Measurements from ENCODE around the gene SULT2A1.
A peak's percentile ranks its signal among the peaks of the same experiment; 100 is the strongest.
"Not testable (repeated sequence)": the region's sequence is repeated elsewhere in the genome, so short reads cannot be mapped to it uniquely, and the experiment has no call there.

SULT2A1 gene, protein sequence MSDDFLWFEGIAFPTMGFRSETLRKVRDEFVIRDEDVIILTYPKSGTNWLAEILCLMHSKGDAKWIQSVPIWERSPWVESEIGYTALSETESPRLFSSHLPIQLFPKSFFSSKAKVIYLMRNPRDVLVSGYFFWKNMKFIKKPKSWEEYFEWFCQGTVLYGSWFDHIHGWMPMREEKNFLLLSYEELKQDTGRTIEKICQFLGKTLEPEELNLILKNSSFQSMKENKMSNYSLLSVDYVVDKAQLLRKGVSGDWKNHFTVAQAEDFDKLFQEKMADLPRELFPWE

DNA sequence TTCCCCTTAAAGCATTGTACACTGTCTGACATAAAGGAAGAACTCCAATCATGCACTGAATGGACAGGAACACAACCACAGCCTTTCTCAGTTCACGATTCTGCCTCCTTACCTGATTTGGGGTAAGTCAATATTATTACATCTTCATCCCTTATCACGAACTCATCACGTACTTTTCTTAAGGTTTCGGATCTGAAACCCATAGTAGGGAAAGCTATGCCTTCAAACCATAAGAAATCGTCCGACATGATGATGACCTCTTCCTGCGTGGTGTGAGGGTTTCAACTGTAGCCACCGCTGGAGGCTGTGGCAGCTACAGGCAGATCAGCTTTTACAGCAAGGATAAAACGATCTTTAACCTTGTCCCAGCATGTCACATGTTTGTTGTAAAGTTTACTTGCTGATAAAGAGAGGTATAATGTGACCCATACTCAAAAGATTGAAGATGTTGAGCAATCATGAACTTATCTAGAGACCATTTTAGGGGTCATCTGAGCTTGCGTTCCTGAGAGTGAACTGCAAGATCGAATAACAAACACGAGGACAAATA lies at the start of gene SULT2A1:
Gene SULT2A1, minus strand, starts transcription at position 306 of the 550 bp plus-strand sequence. Its CDS starts 58 bp downstream, at position 248.
- no peak for DNase-seq

DNA sequence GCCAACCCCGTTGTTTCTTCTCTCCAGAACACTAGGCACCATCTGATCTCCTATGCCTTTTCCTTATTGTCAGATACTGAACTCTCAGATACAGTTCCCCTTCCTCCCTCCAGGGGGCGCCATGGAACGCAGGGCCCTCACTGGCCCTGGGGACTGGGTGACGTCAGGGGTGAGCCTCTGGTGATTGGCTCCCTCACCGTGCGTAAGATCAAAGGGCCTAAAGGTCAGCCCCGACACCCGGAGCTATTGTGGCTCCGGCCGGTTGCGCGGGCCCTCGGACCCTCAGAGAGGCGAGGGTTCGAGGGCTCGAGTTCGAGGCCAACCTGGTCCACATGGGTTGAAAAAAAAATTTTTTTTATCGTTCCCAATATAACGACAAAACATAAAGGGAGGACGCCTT lies 42.5 kb upstream of the SULT2A1 start:
- DNase-seq, result not testable (repeated sequence)

DNA sequence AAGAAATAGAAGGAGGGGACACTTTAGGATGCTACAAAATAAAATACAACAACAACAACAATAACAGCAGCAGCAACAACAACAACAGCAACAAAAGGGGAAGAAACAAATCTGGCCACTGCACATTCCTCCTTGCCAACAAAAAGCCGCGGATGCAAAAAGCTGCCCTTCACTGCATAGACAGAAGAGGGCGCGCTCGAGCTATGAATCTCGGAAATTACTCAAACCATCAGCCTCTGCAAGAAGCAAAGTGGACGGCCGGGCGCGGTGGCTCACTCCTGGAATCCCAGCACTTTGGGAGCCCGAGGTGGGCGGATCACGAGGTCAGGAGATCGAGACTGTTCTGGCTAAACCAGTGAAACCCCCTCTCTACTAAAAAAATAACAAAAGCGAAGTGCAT lies 34.0 kb upstream of the SULT2A1 start:
- DNase-seq, result not testable (repeated sequence)

DNA sequence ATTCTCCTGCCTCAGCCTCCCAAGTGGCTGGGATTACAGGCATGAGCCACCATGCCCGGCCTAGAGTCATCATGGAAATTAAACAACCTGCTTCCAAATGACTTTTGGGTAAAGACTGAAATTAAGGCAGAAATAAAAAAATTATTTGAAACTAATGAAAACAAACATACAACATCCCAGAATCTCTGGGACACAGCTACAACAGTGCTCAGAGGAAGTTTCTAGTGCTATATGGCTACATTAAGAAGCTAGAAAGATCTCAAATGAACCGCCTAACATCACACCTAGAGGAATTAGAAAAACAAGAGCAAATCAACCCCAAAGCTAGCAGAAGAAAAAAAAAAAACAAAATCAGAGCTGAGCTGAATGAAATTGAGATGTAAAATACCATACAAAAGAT lies 24.1 kb upstream of the SULT2A1 start:
- not testable (repeated sequence) for DNase-seq

DNA sequence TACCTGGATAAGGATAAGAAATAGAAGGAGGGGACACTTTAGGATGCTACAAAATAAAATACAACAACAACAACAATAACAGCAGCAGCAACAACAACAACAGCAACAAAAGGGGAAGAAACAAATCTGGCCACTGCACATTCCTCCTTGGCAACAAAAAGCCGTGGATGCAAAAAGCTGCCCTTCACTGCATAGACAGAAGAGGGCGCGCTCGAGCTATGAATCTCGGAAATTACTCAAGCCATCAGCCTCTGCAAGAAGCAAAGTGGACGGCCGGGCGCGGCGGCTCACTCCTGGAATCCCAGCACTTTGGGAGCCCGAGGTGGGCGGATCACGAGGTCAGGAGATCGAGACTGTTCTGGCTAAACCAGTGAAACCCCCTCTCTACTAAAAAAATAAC lies 23.2 kb upstream of the SULT2A1 start:
- not testable (repeated sequence) for DNase-seq

DNA sequence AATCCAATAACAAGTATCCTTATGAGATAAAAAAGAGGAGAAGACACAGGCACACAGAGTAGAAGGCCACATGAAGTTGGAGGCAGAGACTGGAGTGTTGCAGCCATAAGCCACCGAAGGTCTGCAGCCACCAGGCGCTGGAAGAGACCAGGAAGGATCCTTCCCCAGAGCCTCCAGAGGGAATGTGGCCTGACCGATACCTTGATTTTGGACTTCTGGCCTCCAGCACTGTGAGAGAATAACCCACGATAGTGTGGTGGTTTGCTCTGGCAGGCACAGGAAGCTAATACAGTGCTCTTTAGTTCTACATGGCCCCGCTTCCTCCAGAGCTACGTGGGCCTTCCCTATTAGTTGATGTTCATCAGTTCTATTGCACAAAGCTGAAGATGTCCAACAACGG lies 15.3 kb upstream of the SULT2A1 start:
- no peak for DNase-seq

DNA sequence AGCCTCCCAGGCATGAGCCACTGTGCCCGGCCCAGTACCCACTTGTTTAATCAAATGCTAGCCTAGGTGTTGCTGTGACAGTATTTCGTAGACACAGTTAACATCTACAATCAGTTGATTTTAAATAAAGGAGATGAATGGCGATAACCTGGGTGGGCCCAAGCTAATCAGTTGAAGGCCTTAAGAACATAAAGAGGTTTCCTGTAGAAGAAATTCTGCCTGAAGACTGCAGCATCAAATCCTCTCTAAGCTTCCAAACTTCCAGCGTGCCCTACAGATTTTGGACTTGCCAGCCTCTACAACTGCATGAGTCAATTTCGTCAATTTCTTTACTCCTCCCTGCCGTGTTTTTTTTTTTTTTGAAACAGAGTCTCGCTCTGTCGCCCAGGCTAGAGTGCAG lies 13.2 kb upstream of the SULT2A1 start:
- no peak for DNase-seq

DNA sequence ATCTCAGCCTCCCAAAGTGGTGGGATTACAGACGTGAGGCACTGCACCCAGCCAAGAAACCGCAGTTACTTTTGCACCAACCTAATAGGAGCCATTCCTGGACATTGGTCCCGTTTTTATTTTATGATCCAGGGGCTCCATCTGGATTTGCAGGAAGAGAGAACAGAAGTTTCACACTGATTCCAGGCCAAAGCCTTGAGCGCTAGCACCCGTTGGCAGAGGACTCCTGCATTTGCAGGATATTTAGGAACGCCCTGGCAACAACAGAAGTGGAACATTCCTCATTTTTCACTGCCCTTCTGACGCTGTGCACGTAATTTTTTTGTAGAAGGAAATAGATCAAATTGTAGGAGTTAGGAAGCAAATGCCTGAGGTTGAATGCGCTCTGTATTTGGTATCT lies 11.7 kb upstream of the SULT2A1 start:
- no peak for DNase-seq

DNA sequence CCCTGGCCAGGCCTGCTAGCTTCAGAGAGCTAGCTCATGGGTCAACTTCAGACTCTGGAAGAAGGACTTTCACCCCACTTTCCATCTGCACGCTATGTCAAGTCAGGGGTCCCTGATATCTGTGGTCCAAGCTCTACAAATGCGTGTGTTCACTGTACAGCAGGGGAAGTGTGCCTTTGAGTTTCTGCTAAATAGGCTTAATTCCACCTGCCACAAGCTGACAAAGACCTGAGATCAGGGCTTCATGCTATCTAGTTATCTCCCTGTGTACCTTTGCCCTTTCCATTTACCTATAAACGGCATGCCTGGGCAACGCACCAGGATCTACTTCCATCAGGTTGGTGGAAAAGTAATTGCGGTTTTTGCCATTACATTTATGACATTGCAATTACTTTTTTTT lies 10.7 kb upstream of the SULT2A1 start:
- no peak for DNase-seq

DNA sequence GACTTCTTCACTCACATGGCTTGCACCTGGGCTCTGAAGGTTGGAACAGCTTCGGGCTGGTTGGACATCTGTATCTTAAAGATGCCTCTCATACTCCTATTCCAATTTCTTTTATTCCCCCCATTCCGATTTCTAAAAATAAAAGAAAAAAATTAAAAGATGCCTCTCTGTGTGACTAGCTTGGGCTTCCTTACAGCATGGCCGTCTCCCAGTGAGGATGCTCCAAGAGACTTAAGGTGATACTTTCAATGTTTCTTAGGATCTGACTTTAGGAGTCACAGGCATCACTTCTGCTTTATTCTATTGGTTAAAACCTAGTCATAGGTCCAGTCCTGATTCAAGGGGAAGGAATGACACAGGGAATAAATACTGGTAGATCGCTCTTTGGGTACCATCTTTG lies 9.9 kb upstream of the SULT2A1 start:
- no peak for DNase-seq

DNA sequence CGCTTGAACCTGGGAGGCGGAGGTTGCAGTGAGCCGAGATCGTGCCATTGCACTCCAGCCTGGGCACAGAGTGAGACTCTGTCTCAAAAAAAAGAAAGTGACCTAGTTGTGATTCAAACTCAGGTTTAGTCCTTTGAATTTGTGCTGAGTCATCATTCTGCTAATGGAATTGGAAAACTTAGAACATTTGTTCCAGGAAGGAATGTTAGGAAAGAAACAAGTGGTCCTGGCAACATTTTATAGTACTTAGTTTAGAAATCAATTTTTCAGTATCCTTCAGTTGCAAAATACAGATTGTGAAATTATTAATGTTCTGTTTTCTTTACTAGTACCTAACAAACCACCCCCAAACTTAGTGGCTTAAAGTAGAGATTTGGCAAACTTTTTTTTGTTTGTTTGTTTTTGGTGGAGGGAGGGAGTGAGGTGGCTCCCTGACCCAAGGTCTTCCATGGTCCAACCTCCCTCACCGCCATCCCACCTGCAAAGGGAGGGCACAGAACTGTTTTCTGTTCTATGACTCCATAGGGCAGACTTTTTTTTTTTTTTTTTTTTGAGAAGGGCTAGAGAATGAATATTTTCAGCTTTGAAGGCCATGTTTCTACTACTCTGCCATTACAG lies 9.2 kb upstream of the SULT2A1 start:
- no peak for DNase-seq

DNA sequence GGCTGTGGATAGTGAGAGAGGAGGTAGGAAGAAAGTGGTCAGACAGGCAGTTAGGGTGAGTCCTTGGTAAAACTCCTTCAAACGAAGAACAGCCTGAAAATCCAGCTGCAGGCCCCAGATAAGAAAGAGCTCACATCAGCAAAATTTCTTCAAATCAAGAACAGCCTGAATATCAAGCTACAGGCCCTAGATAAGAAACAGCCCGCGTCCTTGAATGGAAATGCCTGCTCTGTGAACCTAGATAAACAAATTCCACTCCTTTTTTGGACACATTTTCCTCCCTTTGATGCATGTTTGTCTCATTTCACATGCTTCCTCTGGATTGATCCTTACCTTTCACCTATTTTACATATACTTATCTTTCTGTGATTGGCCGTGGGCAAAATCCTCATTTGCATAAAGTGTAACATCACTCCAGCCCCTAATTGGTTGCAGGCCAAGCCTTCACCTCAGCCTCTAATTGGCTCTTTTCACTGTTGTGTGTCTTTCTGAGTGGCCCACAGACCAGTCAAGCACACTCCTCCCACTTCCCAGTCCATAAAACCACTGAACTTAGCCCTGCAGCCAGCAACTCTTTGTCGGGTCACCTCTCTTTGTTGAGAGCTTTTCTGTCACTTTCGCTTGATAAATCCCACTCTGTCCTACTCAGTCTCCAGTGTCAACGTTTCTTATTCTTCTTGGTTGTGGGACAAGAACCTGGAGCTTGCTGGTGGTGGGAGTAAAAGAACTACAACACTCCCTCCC lies 6.0 kb upstream of the SULT2A1 start:
- no peak for DNase-seq

DNA sequence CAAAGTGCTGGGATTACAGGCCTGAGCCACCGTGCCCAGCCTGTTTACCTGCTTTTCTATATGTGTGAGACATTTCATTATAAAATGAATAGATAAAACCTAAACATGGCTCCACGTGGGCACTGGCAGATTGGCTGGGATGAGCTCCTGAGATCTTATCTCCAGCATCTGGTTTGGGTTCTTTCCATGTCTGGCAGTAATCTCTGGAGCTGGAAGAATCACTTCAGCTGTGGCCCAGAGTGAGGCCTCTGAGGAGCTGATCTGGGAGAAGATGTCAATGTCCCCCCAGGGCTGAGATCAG lies 5.5 kb upstream of the SULT2A1 start:
- no peak for DNase-seq

DNA sequence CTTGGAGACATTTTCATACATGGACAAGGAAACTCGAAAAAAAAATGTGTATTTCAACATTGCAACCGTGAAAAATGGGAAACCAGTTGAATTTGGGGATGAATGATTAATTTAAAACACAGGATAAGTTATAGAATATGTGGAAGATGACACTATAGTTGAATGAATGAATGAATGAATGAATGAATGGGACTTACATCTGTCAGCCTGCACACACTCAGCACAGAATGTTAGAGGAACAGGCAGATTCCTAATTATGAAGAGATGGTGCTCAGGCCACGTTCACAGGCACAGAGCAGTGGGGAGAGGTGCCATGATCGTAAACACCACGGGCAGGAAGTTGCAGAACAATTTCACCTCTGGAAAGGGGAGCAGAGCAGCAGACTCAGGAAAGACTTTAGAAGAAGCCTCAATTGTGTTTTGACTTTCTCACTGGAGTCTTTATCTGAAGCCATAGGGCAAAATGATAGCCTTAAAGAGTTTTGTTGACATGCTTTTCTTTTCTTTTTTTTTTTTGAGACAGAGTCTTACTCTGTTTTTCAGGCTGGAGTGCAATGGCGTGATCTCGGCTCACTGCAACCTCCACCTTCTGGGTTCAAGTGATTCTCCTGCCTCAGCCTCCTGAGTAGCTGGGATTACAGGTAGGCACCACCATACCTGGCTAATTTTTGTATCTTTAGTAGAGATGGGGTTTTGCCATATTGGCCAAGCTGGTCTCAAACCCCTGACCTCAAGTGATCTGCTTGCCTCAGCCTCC lies 4.9 kb upstream of the SULT2A1 start:
- no peak for DNase-seq

DNA sequence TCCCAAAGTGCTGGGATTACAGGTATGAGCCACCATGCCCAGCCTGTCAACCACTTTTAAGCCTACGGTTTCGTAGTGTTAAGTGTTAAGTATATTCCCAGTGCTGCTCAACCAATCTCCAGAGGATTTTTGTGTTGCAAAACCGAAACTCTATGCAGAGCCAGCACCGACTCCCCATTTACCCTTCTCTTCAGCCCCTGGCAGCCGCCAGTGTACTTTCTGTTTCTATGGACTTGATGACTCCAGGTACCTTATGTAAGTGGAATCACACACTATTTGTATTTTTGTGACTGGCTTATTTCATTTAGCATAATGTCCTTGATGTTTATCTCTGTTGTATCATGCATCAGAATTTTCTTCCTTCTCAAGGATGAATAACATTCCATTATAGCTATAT lies 1.1 kb downstream of the SULT2A1 start:
- no peak for DNase-seq

DNA sequence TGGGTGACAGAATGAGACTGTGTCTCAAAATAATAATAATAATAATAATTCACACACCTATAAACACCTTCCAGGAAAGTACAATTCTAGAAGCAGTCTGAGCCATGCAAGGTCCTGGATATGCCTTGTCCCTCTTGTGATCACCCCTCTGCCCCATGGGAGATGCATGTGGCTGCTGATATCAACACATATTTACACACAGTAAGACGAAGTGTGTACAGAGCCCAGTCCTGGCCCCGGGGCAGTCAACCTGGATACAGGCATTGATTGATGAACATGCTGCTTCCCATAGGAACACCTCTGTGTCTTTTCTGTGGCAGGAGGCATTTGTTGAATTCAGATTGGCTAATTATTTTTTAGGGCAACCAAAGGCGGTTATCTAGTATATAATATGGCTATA lies 3.2 kb downstream of the SULT2A1 start:
- no peak for DNase-seq

DNA sequence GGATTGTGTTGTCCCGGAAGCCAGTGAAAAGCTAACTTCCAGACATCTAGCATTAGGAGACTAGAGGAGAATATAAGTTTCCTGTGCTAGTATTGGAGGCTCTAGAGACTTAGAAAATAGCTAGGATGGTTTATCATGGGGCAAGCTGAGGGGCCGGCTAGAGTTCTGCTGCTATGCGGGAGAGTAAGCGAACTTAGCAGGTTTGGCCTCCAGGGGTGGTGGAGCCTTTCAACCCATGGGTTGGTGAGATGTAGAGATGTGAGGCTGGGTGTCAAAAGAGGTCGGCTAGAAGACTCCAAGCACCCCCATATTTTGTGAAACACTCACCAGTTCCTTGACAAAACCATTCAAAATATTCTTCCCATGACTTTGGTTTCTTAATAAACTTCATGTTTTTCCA lies 4.4 kb downstream of the SULT2A1 start:
- no peak for DNase-seq

DNA sequence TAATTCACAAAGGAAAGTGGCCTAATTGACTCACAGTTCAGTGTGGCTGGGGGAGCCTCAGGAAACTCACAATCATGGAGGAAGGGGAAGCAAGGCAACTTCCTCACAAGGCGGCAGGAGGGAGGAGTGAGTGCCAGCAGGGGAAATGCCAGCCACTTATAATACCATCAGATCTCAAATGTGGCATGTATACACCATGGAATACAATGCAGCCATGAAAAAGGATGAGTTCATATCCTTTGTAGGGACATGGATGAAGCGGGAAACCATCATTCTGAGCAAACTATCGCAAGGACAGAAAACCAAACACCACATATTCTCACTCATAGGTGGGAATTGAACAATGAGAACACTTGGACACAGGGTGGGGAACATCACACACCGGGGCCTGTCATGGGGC lies 6.7 kb downstream of the SULT2A1 start:
- not testable (repeated sequence) for DNase-seq

DNA sequence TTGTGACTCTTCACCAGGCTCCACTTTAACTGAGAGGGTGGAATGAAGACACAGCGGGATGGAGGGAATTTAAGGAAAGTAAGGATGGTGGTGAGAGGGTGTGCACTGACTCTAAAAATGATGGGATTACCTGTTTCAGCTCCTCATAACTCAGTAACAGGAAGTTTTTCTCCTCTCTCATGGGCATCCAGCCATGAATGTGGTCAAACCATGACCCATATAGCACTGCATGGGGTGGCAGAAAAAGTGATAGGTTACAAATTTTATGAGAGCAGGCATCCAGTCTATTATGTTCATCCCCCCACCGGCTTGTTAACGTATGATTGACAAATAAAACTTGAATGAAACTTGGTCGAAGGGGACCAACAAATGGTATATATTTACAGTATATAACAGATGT lies 7.2 kb downstream of the SULT2A1 start:
- DNase-seq, result no peak

DNA sequence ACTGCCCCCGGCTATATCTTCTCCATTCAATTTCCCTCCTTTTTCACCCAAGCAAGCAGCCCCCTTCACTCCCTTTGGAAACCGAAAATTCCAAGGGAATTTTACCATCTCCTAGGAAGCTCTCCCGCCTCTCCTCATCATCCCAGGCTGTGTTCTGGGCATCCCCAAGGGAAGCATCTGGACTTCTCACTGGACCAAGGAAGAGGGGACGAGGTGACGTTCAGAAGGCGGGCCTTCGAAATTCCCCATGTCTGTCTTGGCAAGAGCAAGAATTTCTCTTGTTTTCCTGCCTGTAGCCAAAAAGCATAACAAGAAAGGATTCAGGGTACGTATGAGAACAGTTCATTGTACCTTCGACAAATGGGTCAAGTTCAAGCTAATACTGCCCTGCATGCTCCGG lies 20.9 kb downstream of the SULT2A1 start:
- DNase-seq, result no peak

DNA sequence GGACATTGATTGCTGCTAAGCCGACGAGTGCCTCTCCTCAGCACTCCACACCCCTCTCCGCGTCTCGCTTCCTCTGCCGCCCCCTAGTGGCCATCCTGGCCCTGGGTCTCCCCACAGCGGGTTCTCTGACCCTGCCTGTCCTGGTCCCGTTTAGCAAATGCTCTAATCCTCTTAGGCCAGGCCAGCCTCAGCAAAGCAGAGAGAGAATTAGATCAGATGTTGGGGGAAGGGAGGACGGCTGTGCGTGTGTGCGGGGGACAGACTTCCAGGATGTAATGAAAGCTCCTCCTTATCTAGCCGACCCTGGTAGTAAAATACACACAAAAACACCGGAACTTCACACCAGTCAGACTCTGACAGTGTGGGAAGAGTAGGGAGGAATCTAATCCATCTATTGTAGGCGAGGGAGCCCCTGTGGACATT lies 22.6 kb downstream of the SULT2A1 start:
- peak; percentile 70 for DNase-seq

DNA sequence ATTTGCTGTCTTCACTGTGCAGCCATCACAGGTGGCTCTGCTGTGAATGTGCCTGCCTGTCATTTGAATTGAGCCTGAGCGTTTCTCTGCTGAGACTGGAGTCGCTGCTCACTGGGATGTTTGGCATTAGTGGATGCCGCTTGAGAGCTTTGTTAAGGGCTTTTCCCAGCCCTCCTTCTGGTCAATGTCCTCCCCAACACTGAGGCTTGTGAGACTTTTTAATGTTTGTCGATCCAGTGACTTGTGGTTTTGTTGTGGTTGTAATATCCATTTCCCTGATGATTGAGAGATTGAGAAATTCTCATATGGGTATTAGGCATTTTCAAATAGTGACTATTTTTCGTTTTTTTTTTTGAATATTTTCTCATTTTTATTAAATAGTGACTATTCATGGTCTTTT lies 24.5 kb downstream of the SULT2A1 start:
- DNase-seq, result no peak

DNA sequence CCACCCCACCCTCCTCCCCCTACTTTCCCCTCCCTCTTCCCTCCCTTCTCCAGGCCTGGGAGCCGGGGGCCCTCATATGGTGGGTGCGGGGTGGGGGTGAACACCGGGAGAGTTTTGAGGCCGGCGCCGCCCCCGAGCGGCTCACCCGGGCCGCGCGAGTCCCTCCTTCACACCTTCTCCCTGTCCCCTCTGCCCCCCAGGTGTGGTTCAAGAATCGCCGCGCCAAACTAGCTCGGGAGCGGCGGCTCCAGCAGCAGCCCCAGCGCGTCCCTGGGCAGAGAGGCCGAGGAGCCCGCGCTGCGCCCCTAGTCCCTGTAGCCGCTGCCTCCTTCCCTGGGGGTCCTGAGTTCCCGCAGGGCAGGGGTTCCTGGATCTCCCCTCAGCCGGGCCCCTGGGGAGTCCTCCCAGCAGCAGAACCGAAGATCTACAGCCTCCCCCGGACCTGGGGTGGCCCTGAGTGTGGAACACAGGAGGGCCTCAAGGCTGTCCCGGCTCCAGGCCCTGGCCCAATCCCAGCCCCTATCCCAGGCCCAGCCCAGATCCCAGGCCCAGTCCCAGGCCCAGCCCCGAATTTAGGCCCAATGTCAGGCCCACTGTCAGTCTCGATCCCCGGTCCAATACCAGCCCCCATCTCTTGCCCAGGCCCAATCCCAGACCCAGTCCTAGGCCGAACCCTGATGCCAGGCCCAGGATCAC lies 25.4 kb downstream of the SULT2A1 start:
- DNase-seq, result no peak
